DND-41 (cell line): ENCODE data around the gene SPIC.
"Not testable (repeated sequence)": the region's sequence is repeated elsewhere in the genome, so short reads cannot be mapped to it uniquely, and the experiment has no call there.

Source experiments
- ATAC-seq: fragments of 200-7000 bp; cut with Tn5 transposase; 3 replicates; pipeline ENCODE4 v1.9.1; 2021; ENCODE audit warnings: low read depth; ENCODE audit not compliant: insufficient read depth
- DNase-seq: peaks from one replicate; pipeline ENCODE4 v3.0.0-alpha.2; 2020
- H2AFZ ChIP-seq: 2 replicates; pipeline ENCODE4 v1.6.0; 2012; ENCODE audit warnings: low read depth, low read length
- H3K27ac ChIP-seq: 2 replicates; pipeline ENCODE4 v1.5.1; 2012; ENCODE audit warnings: low read length, inconsistent platforms
- H3K27me3 ChIP-seq: fragments of 200-600 bp; sonication (generic); 2 replicates; pipeline ENCODE4 v1.6.0; 2012; ENCODE audit warnings: low read length, mild to moderate bottlenecking, inconsistent platforms; ENCODE audit not compliant: insufficient read depth, poor library complexity
- H3K36me3 ChIP-seq: 2 replicates; pipeline ENCODE4 v1.5.1; 2012; ENCODE audit warnings: low read length, inconsistent platforms; ENCODE audit not compliant: insufficient read depth
- H3K4me1 ChIP-seq: 2 replicates; pipeline ENCODE4 v1.5.1; 2012; ENCODE audit warnings: mild to moderate bottlenecking, low read length; ENCODE audit not compliant: insufficient read depth
- H3K4me2 ChIP-seq: 2 replicates; pipeline ENCODE4 v1.6.0; 2012; ENCODE audit warnings: mild to moderate bottlenecking, moderate library complexity, low read length, inconsistent platforms; ENCODE audit not compliant: insufficient read depth
- H3K4me3 ChIP-seq, 2 experiments: fragments of 200-600 bp in 1 of 2; shearing (Covaris generic) in 1 of 2; 2 replicates each; pipeline ENCODE4 v1.5.1; 2012 to 2016; ENCODE audit warnings: inconsistent platforms in 2 of 2, low read length in 2 of 2, mild to moderate bottlenecking in 2 of 2, low read depth in 1 of 2, moderate library complexity in 1 of 2
- H3K79me2 ChIP-seq: 2 replicates; pipeline ENCODE4 v1.6.0; 2012; ENCODE audit warnings: low read length, inconsistent platforms; ENCODE audit not compliant: insufficient read depth
- H3K9ac ChIP-seq: 2 replicates; pipeline ENCODE4 v1.6.0; 2012; ENCODE audit warnings: low read depth, mild to moderate bottlenecking, inconsistent platforms, low read length, moderate library complexity
- H3K9me3 ChIP-seq: 2 replicates; pipeline ENCODE4 v1.5.1; 2012; ENCODE audit warnings: low read length, moderate library complexity, mild to moderate bottlenecking, inconsistent platforms; ENCODE audit not compliant: insufficient read depth, severe bottlenecking
- H4K20me1 ChIP-seq: 2 replicates; pipeline ENCODE4 v1.6.0; 2012; ENCODE audit warnings: low read length; ENCODE audit not compliant: insufficient read depth
- EZH2 ChIP-seq: IDR thresholded peaks from 3 replicates; pipeline ENCODE4 v1.6.1; 2012; ENCODE audit warnings: borderline replicate concordance, low read depth, mild to moderate bottlenecking, moderate library complexity, low read length, inconsistent platforms; ENCODE audit not compliant: severe bottlenecking
- TF ChIP-seq, protein P1 (sequence below): IDR thresholded peaks from 2 replicates; pipeline ENCODE4 v1.5.1; 2012; ENCODE audit warnings: borderline replicate concordance, low read length, moderate library complexity, mild to moderate bottlenecking; ENCODE audit not compliant: poor library complexity, severe bottlenecking; ENCODE audit errors: extremely low read depth

The SPIC gene

DNA sequence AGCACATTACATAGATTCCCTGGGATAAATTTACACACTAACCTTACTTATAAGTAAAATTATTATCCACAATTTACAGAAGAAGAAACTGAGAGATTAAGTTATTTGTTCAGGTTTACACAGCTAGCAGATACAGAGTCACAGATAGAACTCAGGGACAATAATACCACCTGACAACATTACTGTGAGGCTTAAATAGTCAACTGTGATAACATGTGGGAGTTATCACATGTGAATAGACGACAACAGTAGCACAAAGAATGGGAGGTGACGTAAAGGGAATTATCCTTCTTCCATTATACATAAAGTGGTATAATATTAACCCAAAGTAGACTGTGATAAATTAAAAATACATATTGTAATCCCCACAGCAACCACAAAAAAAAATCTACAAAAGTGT lies 6.2 kb upstream of the SPIC start:
- TF ChIP-seq, protein P1, sequence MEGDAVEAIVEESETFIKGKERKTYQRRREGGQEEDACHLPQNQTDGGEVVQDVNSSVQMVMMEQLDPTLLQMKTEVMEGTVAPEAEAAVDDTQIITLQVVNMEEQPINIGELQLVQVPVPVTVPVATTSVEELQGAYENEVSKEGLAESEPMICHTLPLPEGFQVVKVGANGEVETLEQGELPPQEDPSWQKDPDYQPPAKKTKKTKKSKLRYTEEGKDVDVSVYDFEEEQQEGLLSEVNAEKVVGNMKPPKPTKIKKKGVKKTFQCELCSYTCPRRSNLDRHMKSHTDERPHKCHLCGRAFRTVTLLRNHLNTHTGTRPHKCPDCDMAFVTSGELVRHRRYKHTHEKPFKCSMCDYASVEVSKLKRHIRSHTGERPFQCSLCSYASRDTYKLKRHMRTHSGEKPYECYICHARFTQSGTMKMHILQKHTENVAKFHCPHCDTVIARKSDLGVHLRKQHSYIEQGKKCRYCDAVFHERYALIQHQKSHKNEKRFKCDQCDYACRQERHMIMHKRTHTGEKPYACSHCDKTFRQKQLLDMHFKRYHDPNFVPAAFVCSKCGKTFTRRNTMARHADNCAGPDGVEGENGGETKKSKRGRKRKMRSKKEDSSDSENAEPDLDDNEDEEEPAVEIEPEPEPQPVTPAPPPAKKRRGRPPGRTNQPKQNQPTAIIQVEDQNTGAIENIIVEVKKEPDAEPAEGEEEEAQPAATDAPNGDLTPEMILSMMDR: no peak
- TF ChIP-seq EZH2: no peak
- Histone ChIP-seq H3K9me3 (no peaks in the 10 kb centered on the region), H2AFZ (no peak overlapping the region), H3K36me3 (no peaks in the 10 kb centered on the region), H3K79me2 (no peaks in the 10 kb centered on the region), H3K27me3 (peaks cover 6% of the 10 kb centered on the region), H4K20me1 (no peaks in the 10 kb centered on the region), H3K4me2 (no peak overlapping the region), H3K9ac (no peak overlapping the region), H3K27ac (no peak overlapping the region), H3K4me3 (no peak overlapping the region), H3K4me1 (no peaks in the 10 kb centered on the region)
- DNase-seq (no peak), ATAC-seq (no peak)

DNA sequence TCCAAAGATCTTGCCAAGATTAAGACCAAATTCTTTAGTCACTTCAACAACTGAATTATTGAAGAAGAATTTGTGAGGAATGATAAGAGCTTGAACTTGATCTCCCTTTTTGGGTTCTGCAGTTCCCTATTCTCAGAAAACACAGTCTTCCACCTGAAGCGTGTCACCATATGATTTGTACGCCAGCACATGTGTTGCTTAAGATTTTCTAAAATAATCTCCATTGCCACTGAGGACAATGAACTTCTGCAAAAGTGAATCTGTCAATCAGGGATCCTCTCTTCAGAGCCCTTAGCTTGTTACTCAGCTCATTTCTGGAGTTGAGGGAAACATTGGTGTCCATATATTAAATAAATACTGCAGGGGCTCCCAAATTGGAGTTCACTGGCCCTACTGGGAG lies 4.2 kb upstream of the SPIC start:
- H3K4me1 ChIP-seq: no peaks in the 10 kb centered on the region
- no peaks in the 10 kb centered on the region for H3K9me3 ChIP-seq
- DNase-seq (no peak), ATAC-seq (no peak)
- peaks cover 6% of the 10 kb centered on the region for H3K27me3 ChIP-seq
- no peak overlapping the region for H3K4me3 ChIP-seq
- no peak overlapping the region for H3K27ac ChIP-seq
- no peak overlapping the region for H3K4me2 ChIP-seq
- H3K79me2 ChIP-seq: no peaks in the 10 kb centered on the region
- H4K20me1 ChIP-seq: no peaks in the 10 kb centered on the region
- no peaks in the 10 kb centered on the region for H3K36me3 ChIP-seq
- H3K9ac ChIP-seq: no peak overlapping the region
- TF ChIP-seq, protein P1: no peak
- TF ChIP-seq EZH2: no peak
- no peak overlapping the region for H2AFZ ChIP-seq

DNA sequence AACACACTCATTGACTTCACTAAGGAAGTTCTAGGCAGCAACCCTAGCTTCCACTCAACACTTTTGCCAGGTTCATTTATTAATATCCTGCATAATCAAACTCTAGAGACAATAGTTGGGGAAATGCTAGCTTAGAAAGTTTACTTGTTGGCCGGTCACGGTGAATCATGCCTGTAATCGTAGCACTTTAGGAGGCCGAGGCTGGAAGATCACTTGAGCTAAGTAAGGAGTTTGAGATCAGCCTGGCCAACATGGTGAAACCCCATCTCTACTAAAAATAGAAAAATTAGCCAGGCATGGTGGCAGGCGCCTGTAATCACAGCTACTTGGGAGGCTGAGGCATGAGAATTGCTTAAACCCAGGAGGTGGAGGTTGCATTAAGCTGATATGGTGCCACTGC lies 3.3 kb upstream of the SPIC start:
- not testable (repeated sequence) for H3K9me3 ChIP-seq, H2AFZ ChIP-seq, H3K36me3 ChIP-seq, H3K9ac ChIP-seq, H4K20me1 ChIP-seq, H3K27ac ChIP-seq, H3K79me2 ChIP-seq, H3K27me3 ChIP-seq, H3K4me2 ChIP-seq, H3K4me3 ChIP-seq, ATAC-seq, DNase-seq, H3K4me1 ChIP-seq

DNA sequence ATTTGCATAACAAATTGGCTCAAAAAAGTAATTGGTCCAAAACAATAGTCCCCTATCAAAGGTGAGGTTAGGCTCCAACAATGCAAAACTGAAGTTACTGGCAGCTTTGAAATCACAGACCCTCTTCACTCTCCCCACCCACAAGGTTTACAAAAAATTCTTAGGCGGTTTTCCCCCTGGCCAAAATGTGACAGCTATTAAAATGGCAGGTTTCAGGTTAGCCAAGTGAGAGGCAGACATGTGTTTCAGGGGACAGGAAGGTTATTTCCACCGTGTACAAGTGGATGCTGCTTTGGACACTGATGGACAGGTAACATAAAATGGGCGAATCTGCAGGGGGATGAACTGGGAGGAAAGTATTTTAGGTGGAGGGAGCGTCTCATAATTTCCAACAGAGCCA lies 888 bp upstream of the SPIC start:
- Histone ChIP-seq H3K4me1 (no peaks in the 10 kb centered on the region), H2AFZ (no peak overlapping the region), H3K9me3 (no peaks in the 10 kb centered on the region), H3K4me3 (no peak overlapping the region), H3K36me3 (no peaks in the 10 kb centered on the region), H3K27me3 (peaks cover 6% of the 10 kb centered on the region), H3K27ac (no peak overlapping the region), H3K4me2 (no peak overlapping the region), H3K79me2 (no peaks in the 10 kb centered on the region), H3K9ac (no peak overlapping the region), H4K20me1 (no peaks in the 10 kb centered on the region)
- no peak for DNase-seq
- no peak for ATAC-seq
- no peak for TF ChIP-seq EZH2
- TF ChIP-seq, protein P1: no peak
